HG03457 (cell line): ENCODE data around the gene GABRR3.
"Not testable (repeated sequence)": the region's sequence is repeated elsewhere in the genome, so short reads cannot be mapped to it uniquely, and the experiment has no call there.

Experiments
- ATAC-seq: cut with Tn5 transposase; IDR thresholded peaks from one replicate; pipeline ENCODE4 v1.9.1; 2021; ENCODE audit warnings: moderate number of reproducible peaks; ENCODE audit not compliant: unreplicated experiment

Gene GABRR3

GRCh38 chr3:98022978-98023820 is 11.9 kb downstream of the GABRR3 start:
- peak; percentile 55 for ATAC-seq

DNA sequence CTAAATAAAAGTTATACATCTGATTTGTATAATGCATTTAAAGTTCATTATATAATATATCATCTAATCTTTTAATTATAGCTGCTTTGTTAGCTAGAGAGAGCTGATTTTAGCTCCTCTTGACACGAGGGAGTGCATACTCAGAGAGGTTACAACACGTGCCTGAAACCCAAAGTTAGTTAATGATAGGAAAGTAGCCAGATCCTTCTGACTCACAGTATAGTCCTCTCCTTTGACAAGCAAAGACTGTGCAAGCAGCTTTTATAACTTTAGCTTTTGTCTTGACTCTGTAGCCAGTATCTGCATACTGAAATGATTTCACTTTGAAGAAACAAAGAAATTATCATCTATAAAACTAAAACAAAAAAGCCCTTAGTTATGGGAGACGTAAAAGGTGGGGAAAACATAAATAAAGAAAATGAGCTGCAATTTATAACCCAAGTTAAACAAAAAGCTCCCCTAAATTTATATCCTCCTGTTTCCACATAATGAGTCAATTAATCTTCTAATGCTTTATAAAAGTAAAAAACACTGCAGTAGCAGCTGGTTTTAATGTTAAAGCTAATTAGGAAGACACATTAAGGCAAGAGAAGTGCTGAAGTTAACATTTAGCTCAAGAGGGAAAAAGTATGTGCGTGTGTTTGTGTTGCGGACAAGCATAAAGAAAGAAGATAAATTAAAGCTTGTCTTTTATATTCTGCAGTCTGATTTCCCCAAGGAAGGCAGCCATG is 13.1 kb downstream of the GABRR3 start:
- no peak for ATAC-seq

DNA sequence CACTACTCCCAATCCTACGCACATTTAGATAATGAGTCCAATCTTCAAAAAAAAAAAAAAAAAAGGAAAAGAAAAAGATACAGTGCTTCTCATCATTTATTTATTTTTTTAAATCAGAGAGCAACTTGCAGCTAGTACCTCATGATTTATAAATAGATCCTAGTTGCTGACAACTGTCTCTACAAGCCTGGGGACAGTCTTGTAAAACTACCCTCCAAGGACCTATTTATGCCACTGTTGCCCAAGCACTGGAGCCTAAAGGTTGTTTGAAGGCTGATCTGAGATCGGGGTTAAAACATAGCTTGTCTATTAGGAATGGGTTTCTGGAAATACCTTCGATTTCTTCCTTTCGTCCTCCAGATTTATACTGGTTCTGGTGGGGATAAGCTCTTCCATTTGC is 14.7 kb downstream of the GABRR3 start:
- no peak for ATAC-seq

DNA sequence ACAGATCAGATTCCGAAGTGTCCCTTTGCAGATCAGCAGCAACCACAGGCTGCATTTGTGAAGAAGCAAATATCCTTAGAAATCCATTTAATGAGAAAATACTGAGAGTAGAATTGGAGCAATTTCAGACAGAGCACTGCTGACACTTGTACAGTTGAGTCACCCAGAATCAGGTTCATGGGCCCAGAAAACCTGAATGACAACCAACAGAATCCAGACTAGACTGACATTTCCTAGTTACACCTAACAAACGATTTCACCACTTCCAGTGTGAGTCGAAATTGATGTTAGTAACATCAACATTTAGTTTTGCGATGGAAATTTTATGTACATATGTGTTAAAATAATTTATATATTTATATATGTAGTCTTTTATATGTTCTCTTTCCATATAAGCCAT is 16.8 kb downstream of the GABRR3 start:
- no peak for ATAC-seq

- no peak for ATAC-seq
Observed at GRCh38 chr3:98014268-98014585, 20.9 kb downstream of the GABRR3 start.

GRCh38 chr3:98013411-98014267 is 21.5 kb downstream of the GABRR3 start:
- ATAC-seq: no peak

DNA sequence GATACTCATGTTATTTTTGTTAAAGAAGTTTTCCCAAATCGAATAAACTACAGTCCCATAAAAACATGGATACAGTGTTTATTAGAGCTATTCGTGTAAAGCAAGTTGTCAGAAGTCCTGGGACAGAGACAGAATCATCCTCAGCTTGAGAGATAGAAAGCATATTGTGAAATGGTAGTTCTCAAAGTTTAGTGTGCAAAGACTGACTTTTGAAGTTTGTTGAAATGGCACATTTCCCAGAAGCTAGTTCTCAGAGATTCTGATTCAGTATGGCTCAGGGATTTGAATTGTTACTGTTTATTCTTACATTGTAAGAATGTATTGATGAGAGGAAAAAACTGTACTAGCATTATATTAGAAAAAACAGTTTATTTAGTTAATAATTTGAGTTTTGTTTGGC is 22.1 kb downstream of the GABRR3 start:
- no peak for ATAC-seq

DNA sequence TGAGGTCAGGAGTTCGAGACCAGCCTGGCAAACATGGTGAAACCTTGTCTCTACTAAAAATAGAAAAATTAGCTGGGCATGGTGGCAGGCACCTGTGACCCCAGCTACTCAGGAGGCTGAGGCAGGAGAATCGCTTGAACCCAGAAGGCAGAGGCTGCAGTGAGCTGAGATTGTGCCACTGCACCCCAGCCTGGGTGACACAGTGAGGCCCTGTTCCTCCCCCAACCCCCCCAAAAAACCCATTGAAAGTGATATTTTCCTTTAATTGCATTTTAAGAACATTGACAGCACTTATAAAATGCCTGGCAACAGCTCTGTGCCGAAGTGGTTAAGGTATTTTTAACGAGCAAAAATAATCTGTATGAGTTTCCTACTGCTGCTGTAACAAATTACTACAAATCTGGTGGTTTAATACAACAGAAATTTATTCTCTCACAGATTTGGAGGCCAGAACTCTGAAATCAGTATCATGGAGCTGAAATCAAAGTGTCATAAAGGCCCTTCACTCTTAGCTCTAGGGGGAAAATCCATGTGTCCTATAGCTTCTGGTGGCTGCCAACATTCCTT is 24.1 kb downstream of the GABRR3 start:
- ATAC-seq: not testable (repeated sequence)

GRCh38 chr3:98010194-98010882 is 24.8 kb downstream of the GABRR3 start:
- ATAC-seq: no peak

- no peak for ATAC-seq
Observed at GRCh38 chr3:98008855-98009254, 26.3 kb downstream of the GABRR3 start.

DNA sequence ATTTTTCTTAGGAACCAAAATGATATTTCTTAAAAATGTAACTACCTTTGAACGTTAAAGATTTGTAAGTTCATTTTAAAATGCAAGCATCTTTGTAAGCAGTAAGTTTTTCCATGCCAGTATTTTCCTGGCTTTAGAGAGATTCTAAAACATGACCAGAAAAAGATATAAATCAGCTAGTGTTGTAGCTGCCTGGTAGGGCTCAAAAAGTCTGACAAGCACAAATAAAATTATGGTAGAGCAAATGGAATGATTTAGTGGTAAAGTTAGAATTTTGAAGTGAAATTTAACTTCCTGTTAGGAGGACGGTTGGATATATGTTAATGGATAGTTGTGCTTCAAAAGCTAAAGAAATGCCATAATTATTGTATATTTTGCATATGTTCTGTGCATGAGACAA is 29.7 kb downstream of the GABRR3 start:
- no peak for ATAC-seq

GRCh38 chr3:98004721-98005120 is 30.4 kb downstream of the GABRR3 start:
- ATAC-seq: no peak

- peak; percentile 43 for ATAC-seq
Observed at GRCh38 chr3:98003306-98003969, 31.7 kb downstream of the GABRR3 start.

- ATAC-seq: no peak
Observed at GRCh38 chr3:98002717-98003116, 32.4 kb downstream of the GABRR3 start.

DNA sequence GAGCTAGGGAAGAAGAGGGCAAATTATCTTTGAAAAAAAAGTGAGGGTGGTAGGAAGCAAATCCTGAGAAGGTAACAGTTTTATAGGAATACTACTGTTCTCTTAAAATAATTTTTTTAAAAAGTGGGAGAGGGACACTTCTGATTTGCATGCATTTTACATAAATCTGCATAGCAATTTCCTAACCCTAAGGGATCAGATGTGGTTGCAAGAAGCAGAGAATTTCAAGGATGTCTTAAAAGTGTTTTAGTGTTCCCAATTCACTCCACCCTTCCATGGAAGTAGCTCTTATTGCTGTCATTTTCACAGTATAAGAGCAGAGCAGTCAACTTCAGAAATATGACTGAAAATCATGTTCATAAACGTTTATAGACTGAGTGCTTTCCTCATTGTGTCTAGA is 35.1 kb downstream of the GABRR3 start:
- no peak for ATAC-seq

GRCh38 chr3:97999103-97999502 is 36.0 kb downstream of the GABRR3 start:
- ATAC-seq: no peak

DNA sequence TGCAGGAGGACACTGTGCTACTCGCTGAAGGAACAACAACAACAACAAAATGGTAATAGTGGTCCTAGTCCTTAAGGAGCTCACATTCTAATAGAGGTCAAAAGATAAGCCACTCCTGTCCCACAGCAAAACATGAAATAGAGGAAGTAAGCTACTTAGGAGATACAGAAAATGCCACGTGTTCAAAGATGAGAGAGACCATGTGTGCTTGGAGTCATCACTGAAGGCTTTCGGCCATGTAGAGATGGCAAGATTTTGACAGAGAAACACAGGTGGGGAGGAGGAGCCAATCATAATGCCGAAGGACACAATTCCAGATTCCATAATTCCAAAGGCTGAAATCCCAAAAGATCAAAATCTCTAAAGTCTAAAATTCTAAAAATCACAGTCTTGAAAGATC is 38.1 kb downstream of the GABRR3 start:
- no peak for ATAC-seq

DNA sequence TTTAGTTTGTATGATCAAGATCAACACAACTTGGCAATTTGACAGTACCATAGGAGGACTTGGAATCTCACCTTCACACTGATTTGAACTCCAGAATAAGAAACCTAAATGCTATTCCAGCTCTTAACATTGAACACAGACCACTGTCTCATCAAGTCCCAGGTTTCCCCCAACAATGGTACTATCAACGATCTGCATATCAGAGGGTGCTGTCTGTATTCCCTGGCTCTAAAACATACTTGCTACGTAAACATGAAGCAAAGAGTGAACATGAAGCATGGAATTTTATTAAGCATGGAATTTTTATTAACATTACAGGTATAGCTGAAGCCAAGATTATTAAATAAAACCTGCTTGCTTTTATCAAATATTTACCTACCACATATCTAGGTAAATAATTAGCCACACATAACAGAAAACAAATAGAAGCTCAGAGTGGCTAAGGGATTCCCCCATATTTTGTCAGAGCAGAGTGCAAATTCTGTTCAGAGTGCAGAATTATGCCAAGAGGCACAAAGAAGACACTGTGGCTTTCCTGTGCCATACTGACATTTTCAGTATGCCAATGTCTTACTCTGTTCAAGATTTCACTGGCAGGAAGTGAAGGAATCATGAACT is 40.7 kb downstream of the GABRR3 start:
- ATAC-seq: no peak

GRCh38 chr3:97993526-97993925 is 41.6 kb downstream of the GABRR3 start:
- no peak for ATAC-seq
